ENCODE measurements around the gene UST.

- no peak for TF ChIP-seq EZH2 (IDR thresholded peaks at IDR 0.05; ENCODE audit: borderline replicate concordance, insufficient read depth, low read depth, low read length, poor library complexity, severe bottlenecking)
- TF ChIP-seq, protein P1, sequence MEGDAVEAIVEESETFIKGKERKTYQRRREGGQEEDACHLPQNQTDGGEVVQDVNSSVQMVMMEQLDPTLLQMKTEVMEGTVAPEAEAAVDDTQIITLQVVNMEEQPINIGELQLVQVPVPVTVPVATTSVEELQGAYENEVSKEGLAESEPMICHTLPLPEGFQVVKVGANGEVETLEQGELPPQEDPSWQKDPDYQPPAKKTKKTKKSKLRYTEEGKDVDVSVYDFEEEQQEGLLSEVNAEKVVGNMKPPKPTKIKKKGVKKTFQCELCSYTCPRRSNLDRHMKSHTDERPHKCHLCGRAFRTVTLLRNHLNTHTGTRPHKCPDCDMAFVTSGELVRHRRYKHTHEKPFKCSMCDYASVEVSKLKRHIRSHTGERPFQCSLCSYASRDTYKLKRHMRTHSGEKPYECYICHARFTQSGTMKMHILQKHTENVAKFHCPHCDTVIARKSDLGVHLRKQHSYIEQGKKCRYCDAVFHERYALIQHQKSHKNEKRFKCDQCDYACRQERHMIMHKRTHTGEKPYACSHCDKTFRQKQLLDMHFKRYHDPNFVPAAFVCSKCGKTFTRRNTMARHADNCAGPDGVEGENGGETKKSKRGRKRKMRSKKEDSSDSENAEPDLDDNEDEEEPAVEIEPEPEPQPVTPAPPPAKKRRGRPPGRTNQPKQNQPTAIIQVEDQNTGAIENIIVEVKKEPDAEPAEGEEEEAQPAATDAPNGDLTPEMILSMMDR (IDR thresholded peaks at IDR 0.05), result no peak
These were observed 84.7 kb downstream of the UST start for GRCh38 chr6:148831531-148831930.
